ENCODE measurements around the gene KRT81. TPM values are rescaled to one million over a fixed set of nuclear protein-coding genes. Genes with fewer than 3 reads are reported as not detected.

The KRT81 gene
- polyA plus RNA-seq, 1 donor from 2014 or later, result not detected

DNA sequence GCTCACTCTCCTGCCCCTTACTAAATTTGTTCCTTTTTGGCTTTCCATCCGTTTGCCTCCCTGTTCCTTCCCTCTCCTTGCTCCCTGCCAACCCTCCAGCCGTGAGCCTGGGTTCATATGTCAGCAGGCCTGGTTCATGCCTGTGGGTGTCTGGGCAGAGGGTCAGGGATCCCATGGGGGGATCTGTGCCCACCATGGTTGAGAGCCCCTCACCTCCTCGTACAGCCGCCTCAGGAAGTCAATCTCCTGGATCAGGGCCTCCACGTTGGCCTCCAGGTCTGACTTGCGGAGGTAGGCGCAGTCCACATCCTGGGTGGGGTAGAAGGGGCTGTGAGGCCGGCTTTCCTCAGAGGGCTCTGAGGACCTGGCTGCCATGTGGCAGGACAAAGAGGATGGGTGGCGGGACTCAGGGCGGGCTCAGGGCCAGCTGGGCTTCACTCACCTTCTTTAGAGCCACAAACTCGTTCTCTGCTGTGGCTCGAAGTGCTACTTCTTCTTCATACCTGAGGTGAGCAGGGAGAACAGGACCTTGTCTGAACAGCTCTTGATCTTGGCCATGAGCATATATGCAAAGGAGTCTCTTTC, 26.2 kb upstream of the KRT81 start:
- Histone ChIP-seq H3K9me3 (ENCODE audit: low read length) (no peaks in the 10 kb centered on the region), H3K4me2 (ENCODE audit: low read length) (no peak overlapping the region), H2AFZ (ENCODE audit: low read depth, low read length) (no peak overlapping the region), H3K27me3 (ENCODE audit: insufficient read depth, low read depth, low read length) (no peaks in the 10 kb centered on the region), H3K36me3 (ENCODE audit: insufficient read depth, low read length) (no peaks in the 10 kb centered on the region), H3K27ac (ENCODE audit: low read length) (no peak overlapping the region), H4K20me1 (ENCODE audit: insufficient read depth) (no peaks in the 10 kb centered on the region), H3K9me2 (ENCODE audit: insufficient read depth, low read length) (no peaks in the 10 kb centered on the region), H3K9ac (ENCODE audit: low read length) (no peak overlapping the region), H3F3A (ENCODE audit: insufficient read depth, low read length, poor library complexity, severe bottlenecking) (no peaks in the 10 kb centered on the region), H3K4me3 (ENCODE audit: low read length) (no peak overlapping the region), H3K79me2 (replicated peaks; ENCODE audit: insufficient read depth, low read length) (no peaks in the 10 kb centered on the region)
- TF ChIP-seq SMC3 (conservative IDR thresholded peaks at IDR 0.05; ENCODE audit: poor library complexity), result no peak
- TF ChIP-seq, protein P1, sequence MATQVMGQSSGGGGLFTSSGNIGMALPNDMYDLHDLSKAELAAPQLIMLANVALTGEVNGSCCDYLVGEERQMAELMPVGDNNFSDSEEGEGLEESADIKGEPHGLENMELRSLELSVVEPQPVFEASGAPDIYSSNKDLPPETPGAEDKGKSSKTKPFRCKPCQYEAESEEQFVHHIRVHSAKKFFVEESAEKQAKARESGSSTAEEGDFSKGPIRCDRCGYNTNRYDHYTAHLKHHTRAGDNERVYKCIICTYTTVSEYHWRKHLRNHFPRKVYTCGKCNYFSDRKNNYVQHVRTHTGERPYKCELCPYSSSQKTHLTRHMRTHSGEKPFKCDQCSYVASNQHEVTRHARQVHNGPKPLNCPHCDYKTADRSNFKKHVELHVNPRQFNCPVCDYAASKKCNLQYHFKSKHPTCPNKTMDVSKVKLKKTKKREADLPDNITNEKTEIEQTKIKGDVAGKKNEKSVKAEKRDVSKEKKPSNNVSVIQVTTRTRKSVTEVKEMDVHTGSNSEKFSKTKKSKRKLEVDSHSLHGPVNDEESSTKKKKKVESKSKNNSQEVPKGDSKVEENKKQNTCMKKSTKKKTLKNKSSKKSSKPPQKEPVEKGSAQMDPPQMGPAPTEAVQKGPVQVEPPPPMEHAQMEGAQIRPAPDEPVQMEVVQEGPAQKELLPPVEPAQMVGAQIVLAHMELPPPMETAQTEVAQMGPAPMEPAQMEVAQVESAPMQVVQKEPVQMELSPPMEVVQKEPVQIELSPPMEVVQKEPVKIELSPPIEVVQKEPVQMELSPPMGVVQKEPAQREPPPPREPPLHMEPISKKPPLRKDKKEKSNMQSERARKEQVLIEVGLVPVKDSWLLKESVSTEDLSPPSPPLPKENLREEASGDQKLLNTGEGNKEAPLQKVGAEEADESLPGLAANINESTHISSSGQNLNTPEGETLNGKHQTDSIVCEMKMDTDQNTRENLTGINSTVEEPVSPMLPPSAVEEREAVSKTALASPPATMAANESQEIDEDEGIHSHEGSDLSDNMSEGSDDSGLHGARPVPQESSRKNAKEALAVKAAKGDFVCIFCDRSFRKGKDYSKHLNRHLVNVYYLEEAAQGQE (IDR thresholded peaks at IDR 0.05; ENCODE audit: borderline replicate concordance), result no peak
- no peak for TF ChIP-seq MXI1 (conservative IDR thresholded peaks at IDR 0.05; ENCODE audit: poor library complexity, severe bottlenecking)
- TF ChIP-seq EZH2 (IDR thresholded peaks at IDR 0.05; ENCODE audit: borderline replicate concordance, insufficient read depth, low read length, poor library complexity, severe bottlenecking), result no peak
- no peak for TF ChIP-seq CTCF (IDR thresholded peaks at IDR 0.05; ENCODE audit: poor library complexity, severe bottlenecking)
- no peak for TF ChIP-seq TAF1 (IDR thresholded peaks at IDR 0.05; ENCODE audit: low read depth)
- TF ChIP-seq EP300 (conservative IDR thresholded peaks at IDR 0.05; ENCODE audit: poor library complexity, severe bottlenecking), result no peak
- TF ChIP-seq POLR2AphosphoS5 (IDR thresholded peaks at IDR 0.05), result no peak
- no peak for TF ChIP-seq RAD21 (conservative IDR thresholded peaks at IDR 0.05)

- no peaks in the 10 kb centered on the region for H4K20me1 ChIP-seq (ENCODE audit: insufficient read depth)
Observed at GRCh38 chr12:52316701-52317100, 25.4 kb upstream of the KRT81 start.

More at GRCh38 chr12:52316701-52317100, 25.4 kb upstream of the KRT81 start:
- no peak overlapping the region for H3K27ac ChIP-seq (ENCODE audit: low read length)
- no peaks in the 10 kb centered on the region for H3K9me2 ChIP-seq (ENCODE audit: insufficient read depth, low read length)
- H3K4me3 ChIP-seq (ENCODE audit: low read length), result no peak overlapping the region
- H2AFZ ChIP-seq (ENCODE audit: low read depth, low read length), result no peak overlapping the region
- no peak for TF ChIP-seq EP300 (conservative IDR thresholded peaks at IDR 0.05; ENCODE audit: poor library complexity, severe bottlenecking)
- no peak for TF ChIP-seq EZH2 (IDR thresholded peaks at IDR 0.05; ENCODE audit: borderline replicate concordance, insufficient read depth, low read length, poor library complexity, severe bottlenecking)
- TF ChIP-seq MXI1 (conservative IDR thresholded peaks at IDR 0.05; ENCODE audit: poor library complexity, severe bottlenecking), result no peak
- TF ChIP-seq TAF1 (IDR thresholded peaks at IDR 0.05; ENCODE audit: low read depth), result no peak
- TF ChIP-seq POLR2AphosphoS5 (IDR thresholded peaks at IDR 0.05), result no peak
- no peak for TF ChIP-seq SMC3 (conservative IDR thresholded peaks at IDR 0.05; ENCODE audit: poor library complexity)
- no peak for TF ChIP-seq RAD21 (conservative IDR thresholded peaks at IDR 0.05)
- no peak for TF ChIP-seq CTCF (IDR thresholded peaks at IDR 0.05; ENCODE audit: poor library complexity, severe bottlenecking)
- TF ChIP-seq, protein P1 (IDR thresholded peaks at IDR 0.05; ENCODE audit: borderline replicate concordance), result no peak
- no peak overlapping the region for H3K9ac ChIP-seq (ENCODE audit: low read length)
- no peaks in the 10 kb centered on the region for H3K79me2 ChIP-seq (replicated peaks; ENCODE audit: insufficient read depth, low read length)
- H3F3A ChIP-seq (ENCODE audit: insufficient read depth, low read length, poor library complexity, severe bottlenecking), result no peaks in the 10 kb centered on the region
- H3K36me3 ChIP-seq (ENCODE audit: insufficient read depth, low read length), result no peaks in the 10 kb centered on the region
- H3K4me2 ChIP-seq (ENCODE audit: low read length), result no peak overlapping the region
- no peaks in the 10 kb centered on the region for H3K27me3 ChIP-seq (ENCODE audit: insufficient read depth, low read depth, low read length)
- no peaks in the 10 kb centered on the region for H3K9me3 ChIP-seq (ENCODE audit: low read length)
